Natural killer cell (primary cell): ENCODE measurements around the gene SCYGR4. TPM values are rescaled to one million over a fixed set of nuclear protein-coding genes. Genes with fewer than 3 reads are reported as not detected.

Source experiments
- ATAC-seq, 3 donors: fragments of 150-1000 bp in 2 of 3; fragments of 200-7000 bp in 1 of 3; cut with Tn5 transposase; 1 replicate in 1 of 3; 2 replicates in 2 of 3; pipeline ENCODE4 v1.10.0; 2021; ENCODE audit warnings: mild to moderate bottlenecking in 2 of 3, moderate library complexity in 2 of 3
- DNase-seq, 2 donors: peaks; one replicate each; pipeline versions ENCODE4 v3.0.0 to v3.0.0-alpha.2; 2013 to 2021; ENCODE audit warnings: mixed read lengths in 1 of 2
- H3K27ac ChIP-seq: one replicate; pipeline ENCODE4 v1.5.1; 2013; ENCODE audit warnings: mild to moderate bottlenecking, low read length
- H3K27me3 ChIP-seq: one replicate; pipeline ENCODE4 v1.6.1; 2013; ENCODE audit warnings: low read length; ENCODE audit not compliant: control insufficient read depth, insufficient read depth
- H3K36me3 ChIP-seq: one replicate; pipeline ENCODE4 v1.6.1; 2013; ENCODE audit warnings: low read length; ENCODE audit not compliant: control insufficient read depth, insufficient read depth
- H3K4me1 ChIP-seq: one replicate; pipeline ENCODE4 v1.6.1; 2013; ENCODE audit warnings: low read length; ENCODE audit not compliant: control insufficient read depth, insufficient read depth
- H3K4me3 ChIP-seq: one replicate; pipeline ENCODE4 v1.5.1; 2013; ENCODE audit warnings: low read length
- H3K9me3 ChIP-seq: one replicate; pipeline ENCODE4 v1.6.1; 2013; ENCODE audit warnings: low read length; ENCODE audit not compliant: control insufficient read depth, insufficient read depth
- H3K27ac Mint-ChIP-seq, 2 donors: one replicate each; pipeline ENCODE4 v1.8.0; 2022; ENCODE audit warnings: mild to moderate bottlenecking in 2 of 2, mixed read lengths in 2 of 2, moderate library complexity in 1 of 2
- H3K27me3 Mint-ChIP-seq, 2 donors: one replicate each; pipeline ENCODE4 v1.8.0; 2022; ENCODE audit warnings: low read depth in 2 of 2, mixed read lengths in 2 of 2
- H3K36me3 Mint-ChIP-seq: one replicate; pipeline ENCODE4 v1.8.0; 2022; ENCODE audit warnings: mixed read lengths
- H3K4me1 Mint-ChIP-seq, 2 donors: one replicate each; pipeline ENCODE4 v1.8.0; 2022; ENCODE audit warnings: mixed read lengths in 2 of 2
- H3K4me3 Mint-ChIP-seq: one replicate; pipeline ENCODE4 v1.8.0; 2022; ENCODE audit warnings: mild to moderate bottlenecking, moderate library complexity, mixed read lengths
- H3K9me3 Mint-ChIP-seq, 2 donors: one replicate each; pipeline ENCODE4 v1.8.0; 2022; ENCODE audit warnings: mixed read lengths in 2 of 2
- CTCF ChIP-seq: fragments of 200-600 bp; IDR thresholded peaks from one replicate; pipeline ENCODE4 v1.8.0; 2022; ENCODE audit warnings: antibody characterized with exemption
- WGBS: methylation state at CpG from one replicate; pipeline ENCODE4 v1.1.7; 2013; ENCODE audit warnings: missing lambda C conversion rate; ENCODE audit not compliant: insufficient coverage; 5-methylcytosine and 5-hydroxymethylcytosine counted together
- intact Hi-C: fragments of 100-400 bp; cut with micrococcal nuclease; formaldehyde crosslinking; loops from one replicate; pipeline ENCODE4 v1.14.2; 2022
- total RNA-seq, 4 donors: library from RNA; stranded (reverse); fragments of 120-200 nt in 1 of 4; gene quantifications; one replicate each; pipeline versions ENCODE4 v1.2.3 to v1.2.4, GENCODE V29; 2013 to 2022

SCYGR4 gene
- total RNA-seq, 3 donors from 2014 or later (not counting 1 experiment from before 2014, with no cell fraction given), result not detected

GRCh38 chr2:227623226-227623625 lies 5.9 kb downstream of the SCYGR4 start:
- intact Hi-C loops, result no loop called here
- Mint-ChIP-seq H3K4me3 (no peak overlapping the region), H3K27me3 (peaks cover 9% of the 10 kb centered on the region in 2 donors)

GRCh38 chr2:227625420-227625819 lies 8.1 kb downstream of the SCYGR4 start:
- H3K9me3 Mint-ChIP-seq, result no peaks in the 10 kb centered on the region
- H3K27ac Mint-ChIP-seq, result no peak overlapping the region
- no peak for TF ChIP-seq CTCF
- no peaks in the 10 kb centered on the region for H3K36me3 Mint-ChIP-seq
- H3K27me3 Mint-ChIP-seq, result peaks cover 9 to 15% of the 10 kb centered on the region in 2 donors
- Histone ChIP-seq H3K4me1 (no peaks in the 10 kb centered on the region), H3K36me3 (no peaks in the 10 kb centered on the region), H3K4me3 (no peak overlapping the region), H3K9me3 (no peaks in the 10 kb centered on the region), H3K27me3 (no peaks in the 10 kb centered on the region), H3K27ac (no peak overlapping the region)
- DNase-seq, result no peak
- intact Hi-C loops, result no loop called here
- no peak overlapping the region for H3K4me3 Mint-ChIP-seq
- 64% methylated on average over 2 of the region's 2 CpGs for WGBS
- no peaks in the 10 kb centered on the region for H3K4me1 Mint-ChIP-seq
- ATAC-seq, result no peak

More at GRCh38 chr2:227623226-227623625, 5.9 kb downstream of the SCYGR4 start:
- H3K9me3 ChIP-seq, result no peaks in the 10 kb centered on the region
- Mint-ChIP-seq H3K4me1 (no peaks in the 10 kb centered on the region), H3K9me3 (no peaks in the 10 kb centered on the region), H3K27ac (no peak overlapping the region), H3K36me3 (no peaks in the 10 kb centered on the region)
- DNase-seq (no peak), ATAC-seq (no peak)
- H3K4me3 ChIP-seq, result no peak overlapping the region
- no peaks in the 10 kb centered on the region for H3K36me3 ChIP-seq
- H3K27me3 ChIP-seq, result no peaks in the 10 kb centered on the region
- TF ChIP-seq CTCF, result no peak
- no peaks in the 10 kb centered on the region for H3K4me1 ChIP-seq
- H3K27ac ChIP-seq, result no peak overlapping the region

GRCh38 chr2:227626580-227627151 lies 9.4 kb downstream of the SCYGR4 start:
- Histone ChIP-seq H3K4me1 (no peaks in the 10 kb centered on the region), H3K27ac (no peak overlapping the region), H3K36me3 (no peaks in the 10 kb centered on the region), H3K4me3 (no peak overlapping the region), H3K27me3 (no peaks in the 10 kb centered on the region), H3K9me3 (no peaks in the 10 kb centered on the region)
- no peaks in the 10 kb centered on the region for H3K9me3 Mint-ChIP-seq
- H3K27me3 Mint-ChIP-seq, result peaks cover 9 to 25% of the 10 kb centered on the region in 2 donors
- H3K36me3 Mint-ChIP-seq, result no peaks in the 10 kb centered on the region
- no peak overlapping the region for H3K27ac Mint-ChIP-seq
- ATAC-seq (no peak), DNase-seq (no peak)
- no peaks in the 10 kb centered on the region for H3K4me1 Mint-ChIP-seq
- intact Hi-C loops, result no loop called here
- H3K4me3 Mint-ChIP-seq, result no peak overlapping the region
- WGBS, result 90% methylated on average over 5 of the region's 10 CpGs
- TF ChIP-seq CTCF, result no peak

GRCh38 chr2:227627769-227628168 lies 10.5 kb downstream of the SCYGR4 start:
- Mint-ChIP-seq H3K27ac (no peak overlapping the region), H3K4me3 (no peak overlapping the region), H3K4me1 (no peaks in the 10 kb centered on the region), H3K27me3 (peaks cover 9 to 26% of the 10 kb centered on the region in 2 donors), H3K36me3 (no peaks in the 10 kb centered on the region), H3K9me3 (no peaks in the 10 kb centered on the region)
- 78% methylated on average over 2 of the region's 3 CpGs for WGBS
- TF ChIP-seq CTCF, result no peak
- Histone ChIP-seq H3K4me1 (no peaks in the 10 kb centered on the region), H3K9me3 (no peaks in the 10 kb centered on the region), H3K27ac (no peak overlapping the region), H3K27me3 (no peaks in the 10 kb centered on the region), H3K36me3 (no peaks in the 10 kb centered on the region), H3K4me3 (no peak overlapping the region)
- intact Hi-C loops, result no loop called here
- DNase-seq (no peak), ATAC-seq (no peak)
